Measurements from ENCODE around the gene PDSS2.

GRCh38 chr6:107491760-107492660, 32.6 kb upstream of the PDSS2 start:
- no peak for TF ChIP-seq CTCF (IDR thresholded peaks at IDR 0.05; ENCODE audit: borderline replicate concordance, extremely low read depth, low read length, poor library complexity, severe bottlenecking)
- no peak for TF ChIP-seq EZH2 (IDR thresholded peaks at IDR 0.05; ENCODE audit: borderline replicate concordance, low read depth, low read length, severe bottlenecking)
